HTR-8/SVneo (cell line): ENCODE data around the gene HYCC2.
"Not testable (repeated sequence)": the region's sequence is repeated elsewhere in the genome, so short reads cannot be mapped to it uniquely, and the experiment has no call there.

Experiments used
- DNase-seq: peaks from one replicate; pipeline ENCODE4 v3.0.0; 2011; ENCODE audit warnings: low spot score, mixed read lengths; ENCODE audit not compliant: insufficient read length
- FAIRE-seq: peaks from 2 replicates; lab custom pipeline; 2011; peaks lifted over from hg19 to GRCh38; lab: Jason Lieb, UNC

The HYCC2 gene

DNA sequence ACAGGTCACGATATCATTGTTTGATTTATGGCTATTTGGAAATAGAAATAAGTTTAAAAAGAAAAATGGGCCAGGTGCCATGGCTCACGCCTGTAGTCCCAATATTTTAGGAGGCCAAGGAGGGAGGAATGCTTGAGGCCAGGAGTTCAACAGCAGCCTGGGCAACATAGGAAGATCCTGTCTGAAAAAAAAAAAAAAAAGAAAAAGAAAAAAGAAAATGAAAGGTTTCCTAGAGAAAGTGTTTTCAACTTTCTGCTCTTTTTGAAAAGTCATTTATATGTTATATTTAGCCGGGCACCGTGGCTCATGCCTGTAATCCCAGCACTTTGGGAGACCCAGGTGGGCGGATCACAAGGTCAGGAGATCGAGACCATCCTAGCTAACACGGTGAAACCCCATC, 3.5 kb upstream of the HYCC2 start:
- no peak for DNase-seq
- no peak for FAIRE-seq

DNA sequence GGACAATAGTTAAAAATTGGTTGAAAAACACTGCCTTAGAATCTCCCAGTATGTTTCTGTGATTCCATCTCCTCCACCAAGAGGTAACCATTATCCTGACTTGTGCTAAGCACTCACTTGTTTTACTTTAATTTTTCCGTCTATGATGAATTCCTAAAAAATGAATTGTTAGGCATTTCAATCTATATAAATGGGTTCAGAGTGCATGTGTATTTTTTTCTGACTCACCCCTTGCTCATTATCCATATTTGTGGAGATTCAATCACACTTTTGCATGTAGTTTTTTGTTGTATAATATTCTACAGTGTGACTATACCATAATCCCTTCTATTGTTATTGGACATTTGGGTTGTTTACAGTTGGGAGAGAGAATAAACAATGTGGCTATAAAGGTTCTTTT, 1.6 kb upstream of the HYCC2 start:
- FAIRE-seq = no peak
- DNase-seq = no peak

GRCh38 chr2:201072201-201072530, 695 bp upstream of the HYCC2 start:
- no peak for FAIRE-seq
- no peak for DNase-seq

DNA sequence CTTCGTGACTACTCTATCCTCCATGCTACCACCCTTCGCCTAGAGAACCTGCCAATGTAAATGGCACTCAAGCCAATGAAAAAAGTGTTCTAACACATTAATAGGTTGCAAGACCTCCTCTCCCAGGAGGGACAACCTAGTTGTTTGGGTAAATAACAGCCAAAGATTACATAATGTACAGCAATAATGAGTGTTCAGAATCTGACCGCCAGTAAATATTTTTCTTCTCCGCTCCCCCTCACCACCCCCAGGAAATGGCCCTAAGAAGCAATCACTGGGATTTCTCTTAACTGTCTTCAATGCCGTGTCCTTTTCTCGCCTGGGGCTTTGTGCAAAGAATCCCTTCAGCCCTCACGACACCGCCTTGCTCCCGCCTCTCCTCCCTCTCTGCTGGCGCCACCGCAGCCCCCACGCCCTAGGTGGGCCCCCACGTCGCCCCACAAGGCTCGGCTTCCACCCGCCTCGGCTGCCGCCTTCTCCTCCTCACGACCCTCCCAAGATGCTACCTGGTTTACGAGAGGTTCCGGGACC, 458 bp downstream of the HYCC2 start:
- FAIRE-seq (no peak), DNase-seq (no peak)

DNA sequence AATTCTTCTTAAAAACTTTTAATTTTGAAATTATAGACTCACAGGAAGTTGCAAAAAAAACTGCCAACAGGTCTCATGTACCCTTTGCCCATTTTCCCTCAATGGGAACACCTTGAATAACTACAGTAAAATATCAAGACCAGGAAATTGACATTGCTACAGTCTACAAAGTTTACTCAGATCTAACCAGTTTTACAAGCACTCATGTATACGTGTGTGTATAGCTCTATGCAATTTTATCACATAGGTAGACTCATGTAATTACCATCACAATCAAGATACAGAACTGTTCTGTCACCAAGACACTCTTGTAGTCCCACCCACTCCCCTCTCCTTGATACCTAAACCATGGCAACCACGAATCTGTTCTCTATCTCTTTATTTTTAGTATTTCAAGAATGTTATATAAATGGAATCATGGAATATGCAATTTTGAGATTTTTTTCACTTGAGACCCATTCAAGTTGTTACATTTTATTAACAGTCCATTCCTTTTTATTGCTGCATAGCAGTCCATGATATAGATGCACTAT, 6.6 kb downstream of the HYCC2 start:
- no peak for FAIRE-seq
- DNase-seq = no peak

DNA sequence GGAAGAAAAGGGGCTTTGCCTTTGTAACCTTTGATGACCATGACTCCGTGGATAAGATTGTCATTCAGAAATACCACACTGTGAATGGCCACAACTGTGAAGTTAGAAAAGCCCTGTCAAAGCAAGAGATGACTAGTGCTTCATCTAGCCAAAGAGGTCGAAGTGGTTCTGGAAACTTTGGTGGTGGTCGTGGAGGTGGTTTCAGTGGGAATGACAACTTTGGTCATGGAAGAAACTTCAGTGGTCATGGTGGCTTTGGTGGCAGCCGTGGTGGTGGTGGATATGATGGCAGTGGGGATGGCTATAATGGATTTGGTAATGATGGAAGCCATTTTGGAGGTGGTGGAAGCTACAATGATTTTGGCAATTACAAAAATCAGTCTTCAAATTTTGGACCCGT, 8.0 kb downstream of the HYCC2 start:
- not testable (repeated sequence) for FAIRE-seq, DNase-seq

DNA sequence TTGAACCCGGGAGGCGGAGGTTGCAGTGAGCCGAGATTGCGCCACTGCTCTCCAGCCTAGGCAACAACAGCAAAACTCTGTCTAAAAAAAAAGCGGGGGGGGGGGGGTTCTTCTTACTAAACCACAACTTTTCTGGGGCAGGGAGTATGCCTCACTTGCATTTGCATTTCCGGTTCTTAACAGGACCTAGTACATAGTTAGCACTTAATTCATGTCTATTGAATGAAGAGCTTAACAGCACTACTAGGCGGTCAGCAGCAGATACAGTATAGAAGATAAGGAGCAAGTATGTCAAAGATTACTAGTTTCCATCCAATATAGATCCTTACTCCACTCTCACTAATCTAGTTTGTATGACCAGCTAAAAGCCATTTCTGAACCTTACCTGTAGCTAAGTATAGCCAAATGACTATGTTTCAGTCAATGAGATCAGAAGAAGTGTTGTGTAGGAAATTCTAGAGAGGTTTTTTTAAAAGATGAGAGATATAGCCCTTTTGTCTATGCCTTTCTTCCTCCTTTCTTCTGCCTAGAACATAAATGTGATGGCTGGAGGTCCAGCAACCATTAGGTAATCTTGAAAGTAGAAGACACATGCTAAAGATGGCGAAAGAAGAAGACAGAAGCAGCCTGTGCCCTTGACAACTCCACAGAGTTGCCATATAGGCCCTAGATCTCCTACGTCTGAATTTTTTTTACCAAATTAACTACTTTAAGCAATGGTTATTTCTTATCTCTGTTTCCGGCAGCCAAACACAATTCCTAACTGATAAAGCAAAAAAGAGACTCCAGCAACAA, 11.3 kb downstream of the HYCC2 start:
- no peak for FAIRE-seq
- DNase-seq = no peak

GRCh38 chr2:201058914-201059313, 12.6 kb downstream of the HYCC2 start:
- DNase-seq (no peak), FAIRE-seq (no peak)

- DNase-seq (no peak), FAIRE-seq (no peak)
Measured at GRCh38 chr2:201057715-201058248, 13.7 kb downstream of the HYCC2 start.

DNA sequence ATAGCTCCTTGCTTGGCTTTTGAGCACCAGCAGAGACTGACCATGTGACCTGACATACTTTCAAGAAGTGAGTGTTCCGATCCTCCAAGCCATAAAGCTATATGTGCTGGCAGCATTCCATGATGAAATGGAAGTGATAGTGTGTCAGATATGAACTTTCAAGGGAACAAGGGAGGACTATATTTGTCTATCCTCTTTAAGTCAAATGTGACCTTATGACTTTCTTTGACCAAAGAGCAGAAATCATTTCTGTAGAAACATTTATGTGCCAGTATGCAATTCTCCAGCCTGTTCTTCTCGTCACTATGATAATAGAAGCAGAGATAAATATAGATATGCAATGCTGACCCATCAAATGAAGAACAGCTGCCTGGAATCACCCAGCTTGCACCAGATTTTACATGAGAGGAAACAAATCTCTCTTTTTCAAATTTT, 14.4 kb downstream of the HYCC2 start:
- FAIRE-seq = no peak

GRCh38 chr2:201049455-201049854, 22.0 kb downstream of the HYCC2 start:
- DNase-seq = no peak
- no peak for FAIRE-seq

More for the DNA sequence above, 14.4 kb downstream of the HYCC2 start:
- DNase-seq = no peak

DNA sequence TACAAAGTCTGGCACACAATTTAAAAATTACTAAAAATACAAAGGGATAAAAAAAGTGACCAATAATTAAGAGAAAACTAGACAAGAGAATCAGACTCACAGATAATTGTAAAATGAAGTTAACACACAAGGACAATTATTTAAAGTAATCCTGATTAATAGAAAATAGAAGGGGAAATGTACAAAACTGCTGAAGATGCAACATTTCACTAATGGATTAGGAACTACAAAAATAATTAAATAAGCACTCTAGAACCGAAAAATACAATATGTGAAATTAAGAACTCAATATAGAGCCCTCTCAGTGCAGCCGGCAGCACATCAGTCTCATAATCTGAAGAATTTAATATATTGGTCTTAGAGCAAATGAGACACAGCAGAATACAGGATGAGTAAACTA, 24.6 kb downstream of the HYCC2 start:
- no peak for FAIRE-seq
- DNase-seq = no peak

GRCh38 chr2:201043050-201043449, 28.4 kb downstream of the HYCC2 start:
- FAIRE-seq, DNase-seq: not testable (repeated sequence)

DNA sequence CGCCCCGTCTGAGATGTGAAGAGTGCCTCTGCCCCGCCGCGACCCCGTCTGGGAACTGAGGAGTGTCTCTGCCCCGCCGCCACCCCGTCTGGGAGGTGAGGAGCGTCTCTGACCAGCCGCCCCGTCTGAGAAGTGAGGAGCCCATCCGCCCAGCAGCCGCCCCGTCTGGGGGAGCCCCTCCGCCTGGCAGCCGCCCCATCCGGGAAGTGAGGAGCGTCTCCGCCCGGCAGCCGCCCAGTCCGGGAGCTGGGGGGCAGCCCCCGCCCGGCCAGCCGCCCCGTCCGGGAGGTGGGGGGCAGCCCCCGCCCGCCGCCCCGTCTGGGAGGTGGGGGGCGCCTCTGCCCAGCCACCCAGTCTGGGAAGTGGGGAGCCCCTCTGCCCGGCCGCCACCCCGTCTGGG, 29.0 kb downstream of the HYCC2 start:
- not testable (repeated sequence) for FAIRE-seq, DNase-seq

GRCh38 chr2:201040867-201041628, 30.4 kb downstream of the HYCC2 start:
- no peak for DNase-seq
- FAIRE-seq = no peak

GRCh38 chr2:201038855-201039254, 32.6 kb downstream of the HYCC2 start:
- FAIRE-seq = no peak
- DNase-seq = no peak

DNA sequence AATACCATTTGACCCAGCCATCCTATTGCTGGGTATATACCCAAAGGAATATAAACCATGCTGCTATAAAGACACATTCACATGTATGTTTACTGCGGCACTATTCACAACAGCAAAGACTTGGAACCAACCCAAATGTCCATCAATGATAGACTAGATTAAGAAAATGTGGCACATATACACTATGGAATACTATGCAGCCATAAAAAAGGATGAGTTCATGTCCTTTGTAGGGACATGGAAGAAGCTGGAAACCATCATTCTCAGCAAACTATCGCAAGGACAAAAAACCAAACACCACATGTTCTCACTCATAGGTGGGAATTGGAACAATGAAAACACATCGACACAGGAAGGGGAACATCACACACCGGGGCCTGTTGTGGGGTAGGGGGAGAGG, 33.1 kb downstream of the HYCC2 start:
- not testable (repeated sequence) for DNase-seq, FAIRE-seq

DNA sequence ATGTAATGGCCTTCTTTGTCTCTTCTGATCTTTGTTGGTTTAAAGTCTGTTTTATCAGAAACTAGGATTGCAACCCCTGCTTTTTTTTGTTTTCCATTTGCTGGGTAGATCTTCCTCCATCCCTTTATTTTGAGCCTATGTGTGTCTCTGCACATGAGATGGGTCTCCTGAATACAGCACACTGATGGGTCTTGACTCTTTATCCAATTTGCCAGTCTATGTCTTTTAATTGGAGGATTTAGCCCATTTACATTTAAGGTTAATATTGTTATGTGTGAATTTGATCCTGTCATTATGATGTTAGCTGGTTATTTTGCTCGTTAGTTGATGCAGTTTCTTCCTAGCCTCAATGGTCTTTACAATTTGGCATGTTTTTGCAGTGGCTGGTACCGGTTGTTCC, 37.1 kb downstream of the HYCC2 start:
- not testable (repeated sequence) for DNase-seq, FAIRE-seq

GRCh38 chr2:201024518-201024917, 47.0 kb downstream of the HYCC2 start:
- DNase-seq = no peak
- FAIRE-seq = no peak

DNA sequence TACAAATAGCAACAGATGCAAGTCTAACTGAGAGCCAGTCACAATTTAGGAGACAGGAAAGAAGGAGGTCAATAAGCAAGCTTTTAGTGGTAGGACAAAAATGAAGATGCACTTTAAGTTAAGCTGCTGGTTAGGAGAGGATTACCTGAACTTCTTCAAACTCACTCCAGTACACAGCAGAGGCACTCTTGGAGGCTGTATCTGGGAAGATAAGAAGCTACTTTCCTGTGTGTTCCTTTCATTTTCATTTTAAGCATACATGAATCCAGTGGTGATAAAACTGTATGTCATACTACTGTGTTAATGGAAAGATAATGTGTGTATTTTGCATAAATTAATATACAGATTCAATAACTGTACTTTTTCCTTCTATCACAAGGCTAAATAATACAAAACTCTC, 49.6 kb downstream of the HYCC2 start:
- no peak for FAIRE-seq
- no peak for DNase-seq
